Psoas muscle (tissue), 8 donors: ENCODE data around the gene NANS. TPM values are rescaled to one million over a fixed set of nuclear protein-coding genes. Genes with fewer than 3 reads are reported as not detected.
"Not testable (repeated sequence)": the region's sequence is repeated elsewhere in the genome, so short reads cannot be mapped to it uniquely, and the experiment has no call there.

Source experiments
- ATAC-seq, 4 donors: fragments of 200-7000 bp; cut with Tn5 transposase; one replicate each; pipeline ENCODE4 v1.9.1; 2020; ENCODE audit warnings: moderate library complexity in 3 of 4, mild to moderate bottlenecking in 2 of 4
- DNase-seq, 2 donors: peaks; one replicate each; pipeline ENCODE4 v3.0.0-alpha.2; 2020
- H3K27ac ChIP-seq: fragments of 200-600 bp; one replicate; pipeline ENCODE4 v1.8.0; 2022
- H3K27me3 ChIP-seq, 3 donors: fragments of 200-600 bp in 1 of 3; one replicate each; pipeline versions ENCODE4 v1.6.1 to v1.8.0; 2013 to 2022; ENCODE audit warnings: low read length in 2 of 3, mild to moderate bottlenecking in 2 of 3, moderate library complexity in 1 of 3; ENCODE audit not compliant: insufficient read depth in 3 of 3
- H3K36me3 ChIP-seq, 2 donors: fragments of 200-600 bp in 1 of 2; one replicate each; pipeline versions ENCODE4 v1.6.1 to v1.8.0; 2013 to 2022; ENCODE audit warnings: low read depth in 1 of 2, mild to moderate bottlenecking in 1 of 2, moderate library complexity in 1 of 2; ENCODE audit not compliant: insufficient read depth in 1 of 2
- H3K4me1 ChIP-seq: fragments of 200-600 bp; one replicate; pipeline ENCODE4 v1.8.0; 2022
- H3K4me3 ChIP-seq: fragments of 200-600 bp; one replicate; pipeline ENCODE4 v1.8.0; 2022; ENCODE audit warnings: mild to moderate bottlenecking
- H3K9me3 ChIP-seq: fragments of 200-600 bp; one replicate; pipeline ENCODE4 v1.8.0; 2022
- WGBS, 3 donors: extraction: QIAGEN DNeasy Blood & Tissue Kit; methylation state at CpG; one replicate each; pipeline versions ENCODE4 v1.1.6 to v1.1.7; 2013; 5-methylcytosine and 5-hydroxymethylcytosine counted together
- intact Hi-C, 2 donors: fragments of 100-400 bp; cut with DNase I; formaldehyde crosslinking; loops; one replicate each; pipeline versions ENCODE4 v1.11.0 to v1.14.2; 2022
- polyA plus RNA-seq, 3 donors: library from polyadenylated mRNA; stranded (reverse); fragments of 200-250 nt; gene quantifications; one replicate each; pipeline ENCODE4 v1.2.3, GENCODE V29; 2013
- total RNA-seq, 4 donors: library from RNA; stranded (reverse); fragmentation: NEBNext Ultra II Directional in 2 of 4; extraction: Animal tissue kit (Norgen Biotek cat#: 25700) in 2 of 4; gene quantifications; one replicate each; pipeline versions ENCODE4 v1.2.1 to v1.2.4, GENCODE V29; 2021 to 2023
- TF ChIP-seq, protein P1 (sequence below): fragments of 200-600 bp; IDR thresholded peaks from one replicate; pipeline ENCODE4 v1.8.0; 2022; ENCODE audit warnings: antibody characterized with exemption
- donor health status: healthy with polysubstance abuse.
- donor health status: DM: no; HTN: no; CAD: no; lungs with moderate emphysema.
- donor health status: Bipolar disorder and iron deficiency.
- donor health status: healthy.
- donor health status: DM: yes; HTN: yes; CAD: no.
- donor health status: DM: no; HTN: no; CAD: no.
- donor health status: DM: no; HTN: no; CAD: no.
- donor health status: DM: yes; HTN: yes; CAD: no.

The NANS gene
- total and polyA plus RNA-seq, 7 donors = 21.1 to 168 (median 33.2) TPM

DNA sequence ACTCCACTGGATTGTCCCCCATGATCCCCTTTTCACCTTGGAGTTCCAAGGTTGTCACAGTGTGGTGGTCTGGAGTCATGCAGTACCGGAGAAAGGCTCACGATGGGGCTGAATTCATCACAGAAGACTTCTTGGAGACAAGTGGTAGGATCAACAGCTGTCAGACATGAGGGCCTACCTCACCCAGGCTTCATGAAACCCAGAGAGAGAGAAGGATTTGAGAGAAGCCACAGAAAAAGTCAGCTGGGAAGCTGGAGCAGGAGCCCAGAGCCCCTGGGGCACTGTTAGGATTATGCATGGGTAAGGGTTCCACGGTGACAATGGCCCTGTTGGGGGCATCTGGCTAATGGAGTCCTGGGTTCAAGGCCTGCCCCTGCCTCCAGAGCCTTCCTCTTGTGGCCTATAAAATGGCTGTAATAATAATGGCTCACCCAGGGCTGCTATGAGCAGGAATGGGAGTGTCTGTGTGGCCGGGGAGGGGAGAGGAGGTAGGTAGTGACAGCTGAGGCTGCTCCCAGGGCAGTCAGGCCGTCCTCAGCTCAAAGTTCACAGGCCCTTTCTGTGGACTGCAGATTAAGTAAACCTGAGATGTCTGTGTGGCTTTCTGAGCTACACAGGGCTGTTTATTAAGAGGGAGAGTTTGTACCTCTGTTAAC is 61.6 kb downstream of the NANS start:
- no peak for DNase-seq
- intact Hi-C loops = loop anchor here in 1 of 2 donors (1.0 kb wide), 1 partner anchor 17 kb away; no protein-coding TSS in a partner anchor
- no peaks in the 10 kb centered on the region for H3K36me3 ChIP-seq
- TF ChIP-seq, protein P1, sequence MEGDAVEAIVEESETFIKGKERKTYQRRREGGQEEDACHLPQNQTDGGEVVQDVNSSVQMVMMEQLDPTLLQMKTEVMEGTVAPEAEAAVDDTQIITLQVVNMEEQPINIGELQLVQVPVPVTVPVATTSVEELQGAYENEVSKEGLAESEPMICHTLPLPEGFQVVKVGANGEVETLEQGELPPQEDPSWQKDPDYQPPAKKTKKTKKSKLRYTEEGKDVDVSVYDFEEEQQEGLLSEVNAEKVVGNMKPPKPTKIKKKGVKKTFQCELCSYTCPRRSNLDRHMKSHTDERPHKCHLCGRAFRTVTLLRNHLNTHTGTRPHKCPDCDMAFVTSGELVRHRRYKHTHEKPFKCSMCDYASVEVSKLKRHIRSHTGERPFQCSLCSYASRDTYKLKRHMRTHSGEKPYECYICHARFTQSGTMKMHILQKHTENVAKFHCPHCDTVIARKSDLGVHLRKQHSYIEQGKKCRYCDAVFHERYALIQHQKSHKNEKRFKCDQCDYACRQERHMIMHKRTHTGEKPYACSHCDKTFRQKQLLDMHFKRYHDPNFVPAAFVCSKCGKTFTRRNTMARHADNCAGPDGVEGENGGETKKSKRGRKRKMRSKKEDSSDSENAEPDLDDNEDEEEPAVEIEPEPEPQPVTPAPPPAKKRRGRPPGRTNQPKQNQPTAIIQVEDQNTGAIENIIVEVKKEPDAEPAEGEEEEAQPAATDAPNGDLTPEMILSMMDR = no peak
- H3K9me3 ChIP-seq = no peaks in the 10 kb centered on the region
- H3K4me1 ChIP-seq = no peaks in the 10 kb centered on the region
- peak in 1 of 4 donors; percentile 10 for ATAC-seq
- WGBS, 3 donors = 73 to 80% (median 77%) methylated on average over 5 of the region's 5 CpGs
- no peak overlapping the region for H3K27ac ChIP-seq
- H3K4me3 ChIP-seq = peak overlapping the region; percentile 84
- peaks cover 0 to 11% (median 6%) of the 10 kb centered on the region in 3 donors for H3K27me3 ChIP-seq

DNA sequence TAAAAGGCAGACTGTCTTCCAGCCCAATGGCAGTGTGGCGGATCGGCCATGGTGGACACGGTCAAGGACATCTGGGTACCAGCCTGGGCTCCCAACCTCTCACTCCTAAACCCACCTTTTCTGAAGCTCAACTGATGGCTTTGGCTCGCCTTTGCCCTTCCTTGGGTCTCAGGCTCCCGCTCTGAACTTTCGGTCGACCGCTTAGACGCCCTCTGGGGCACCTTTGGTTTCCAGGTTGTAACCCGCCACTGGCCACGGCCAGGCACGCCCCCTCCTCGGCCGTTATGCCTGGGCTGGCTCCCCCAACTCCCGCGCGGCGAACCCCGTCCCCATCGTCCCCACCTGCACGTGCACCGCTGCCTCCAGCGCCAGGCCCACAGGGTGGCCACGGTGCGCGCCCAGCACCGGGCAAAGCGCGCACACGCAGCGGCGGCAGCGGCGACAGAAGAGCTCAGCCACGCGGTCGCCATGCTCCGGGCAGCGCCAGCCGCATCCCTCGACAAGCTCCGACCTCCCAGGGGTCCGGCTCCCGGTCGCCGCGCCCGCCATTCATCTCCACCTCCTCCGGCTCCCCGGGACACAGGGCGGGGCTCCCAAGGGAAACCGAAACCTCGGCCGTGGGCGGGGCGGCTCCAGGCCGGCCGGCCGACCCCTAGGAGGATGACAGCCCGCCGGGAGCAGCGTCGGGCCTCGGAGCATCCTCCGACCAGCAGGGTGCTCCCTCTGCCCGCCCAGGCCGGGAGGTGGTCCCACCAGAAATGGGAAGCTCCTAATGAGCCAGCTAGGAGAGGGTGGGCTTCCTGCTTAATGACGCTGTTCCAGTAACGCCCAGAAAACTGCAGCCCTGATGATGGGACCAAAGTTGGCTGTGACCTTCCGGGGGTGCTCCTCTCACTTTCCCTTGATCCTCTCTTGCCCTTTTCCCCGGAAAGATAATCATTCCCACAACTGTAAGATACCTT is 62.4 kb downstream of the NANS start, which contains the start of gene TRIM14:
Gene TRIM14 (minus strand): TSS at position 583 of the 962 bp plus-strand sequence. CDS start 34 bp downstream, at position 549.
- DNase-seq = peak; percentile 59 to 68
- Histone ChIP-seq H3K27ac (no peak within 1 kb of the TSS), H3K27me3 (peaks cover 0 to 11% (median 6%) of the 10 kb centered on the region in 3 donors), H3K4me1 (no peaks in the 10 kb centered on the region), H3K9me3 (no peaks in the 10 kb centered on the region), H3K36me3 (no peaks in the 10 kb centered on the region), H3K4me3 (peak within 1 kb of the TSS; percentile 84)
- intact Hi-C loops = loop anchor here in 1 of 2 donors (1.0 kb wide), 1 partner anchor 18 kb away; no protein-coding TSS in a partner anchor
- WGBS, 3 donors = 9% methylated on average over 68 to 71 of the region's 71 CpGs
- TF ChIP-seq, protein P1 = no peak
- ATAC-seq = peak; percentile 49 to 67 (median 61)

DNA sequence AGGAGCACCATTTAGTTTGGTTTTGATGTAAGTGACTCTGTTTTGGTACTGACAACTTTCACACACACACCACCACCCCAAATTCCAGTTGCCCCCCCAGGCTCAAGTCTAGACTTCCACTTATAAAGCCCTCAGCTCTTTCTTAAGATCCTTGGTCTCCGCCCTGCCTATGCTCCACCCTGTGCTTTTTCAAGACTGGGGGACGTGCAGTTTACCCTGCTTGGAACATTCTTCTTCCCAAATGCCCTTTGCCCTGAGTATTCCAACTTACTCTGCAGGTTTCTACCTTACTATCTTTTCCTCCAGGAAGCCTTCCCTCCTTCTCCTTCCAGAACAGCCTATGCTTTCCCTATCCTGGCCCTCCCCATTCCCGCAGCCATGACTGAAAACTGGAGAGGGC is 63.9 kb downstream of the NANS start:
- intact Hi-C loops = no loop called here
- Histone ChIP-seq H3K4me3 (no peak overlapping the region), H3K27me3 (peaks cover 0 to 11% (median 6%) of the 10 kb centered on the region in 3 donors), H3K4me1 (no peaks in the 10 kb centered on the region), H3K27ac (no peak overlapping the region), H3K36me3 (no peaks in the 10 kb centered on the region), H3K9me3 (no peaks in the 10 kb centered on the region)
- DNase-seq = no peak
- 62 to 77% (median 72%) methylated on average over 3 of the region's 3 CpGs for WGBS, 3 donors
- no peak for ATAC-seq
- TF ChIP-seq, protein P1 = no peak

DNA sequence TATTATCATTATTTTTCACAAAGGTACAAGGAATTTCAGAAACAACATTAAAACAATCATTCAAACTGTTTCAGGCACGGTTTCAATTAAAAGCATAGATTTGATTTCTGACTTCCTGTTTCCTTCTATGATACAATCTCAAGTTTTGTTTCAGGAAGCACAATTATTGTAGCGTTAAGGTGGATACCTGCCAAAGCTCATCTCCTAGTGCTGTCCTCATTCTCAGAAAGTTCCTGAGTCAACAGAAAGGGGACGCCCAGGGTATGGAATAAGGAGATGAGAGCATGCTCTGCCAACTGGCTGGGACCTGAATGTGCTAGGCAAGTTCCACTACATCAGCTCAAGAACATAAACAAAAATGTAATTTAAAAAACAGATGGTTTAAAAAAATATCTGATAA is 64.5 kb downstream of the NANS start:
- no peak overlapping the region for H3K4me3 ChIP-seq
- H3K4me1 ChIP-seq = no peaks in the 10 kb centered on the region
- H3K9me3 ChIP-seq = no peaks in the 10 kb centered on the region
- 40 to 50% (median 47%) methylated on average over 3 of the region's 3 CpGs for WGBS, 3 donors
- intact Hi-C loops = no loop called here
- H3K36me3 ChIP-seq = no peaks in the 10 kb centered on the region
- TF ChIP-seq, protein P1 = no peak
- DNase-seq (no peak), ATAC-seq (no peak)
- peaks cover 0 to 11% (median 6%) of the 10 kb centered on the region in 3 donors for H3K27me3 ChIP-seq
- no peak overlapping the region for H3K27ac ChIP-seq

DNA sequence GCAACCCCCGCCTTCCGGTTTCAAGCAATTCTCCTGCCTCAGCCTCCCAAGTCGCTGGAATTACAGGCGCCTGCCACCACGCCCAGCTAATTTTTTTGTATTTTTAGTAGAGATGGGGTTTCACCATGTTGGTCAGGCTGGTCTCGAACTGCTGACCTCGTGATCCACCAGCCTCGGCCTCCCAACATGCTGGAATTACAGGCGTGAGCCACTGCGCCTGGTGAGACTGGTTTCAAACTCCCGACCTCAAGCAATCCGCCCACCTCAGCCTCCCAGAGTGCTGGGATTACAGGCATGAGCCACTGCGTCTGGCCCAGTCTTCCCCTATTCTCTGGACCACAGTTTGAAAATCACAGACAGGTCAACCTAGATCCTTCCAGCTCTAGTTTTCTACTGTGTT is 67.6 kb downstream of the NANS start:
- H3K27ac ChIP-seq, H3K9me3 ChIP-seq, H3K36me3 ChIP-seq, ATAC-seq, H3K4me1 ChIP-seq, DNase-seq, H3K27me3 ChIP-seq, H3K4me3 ChIP-seq, intact Hi-C loops: not testable (repeated sequence)
- WGBS, 3 donors = 88 to 93% (median 91%) methylated on average over 13 of the region's 13 CpGs
